Measurements from ENCODE around the gene RMDN3.

Gene RMDN3

DNA sequence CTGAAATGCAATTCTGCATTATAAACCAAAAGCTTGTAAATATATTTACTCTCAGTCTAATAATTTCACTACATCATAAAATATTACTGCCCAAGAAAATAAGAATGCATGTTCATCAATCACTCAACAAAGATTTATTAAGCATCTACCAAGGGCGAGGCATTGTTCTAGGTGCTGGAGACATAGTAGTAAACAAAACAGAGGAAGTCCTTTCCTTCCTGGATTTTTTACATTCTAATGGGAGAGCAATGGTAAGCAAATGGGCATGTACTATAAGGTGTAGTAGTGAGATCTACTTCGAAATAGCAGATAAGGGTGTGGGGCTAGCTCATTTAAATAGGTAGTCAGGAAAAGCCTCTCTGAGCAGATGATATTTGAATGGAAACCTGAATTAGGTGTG, 41.0 kb upstream of the RMDN3 start:
- no peak overlapping the region for H3K4me3 Mint-ChIP-seq
- no peaks in the 10 kb centered on the region for H3K27me3 Mint-ChIP-seq (ENCODE audit: low read depth, poor library complexity)
- H3K9me3 Mint-ChIP-seq: no peaks in the 10 kb centered on the region
- peaks cover 36% of the 10 kb centered on the region for H3K36me3 Mint-ChIP-seq (ENCODE audit: low read depth)
- TF ChIP-seq, protein P1, sequence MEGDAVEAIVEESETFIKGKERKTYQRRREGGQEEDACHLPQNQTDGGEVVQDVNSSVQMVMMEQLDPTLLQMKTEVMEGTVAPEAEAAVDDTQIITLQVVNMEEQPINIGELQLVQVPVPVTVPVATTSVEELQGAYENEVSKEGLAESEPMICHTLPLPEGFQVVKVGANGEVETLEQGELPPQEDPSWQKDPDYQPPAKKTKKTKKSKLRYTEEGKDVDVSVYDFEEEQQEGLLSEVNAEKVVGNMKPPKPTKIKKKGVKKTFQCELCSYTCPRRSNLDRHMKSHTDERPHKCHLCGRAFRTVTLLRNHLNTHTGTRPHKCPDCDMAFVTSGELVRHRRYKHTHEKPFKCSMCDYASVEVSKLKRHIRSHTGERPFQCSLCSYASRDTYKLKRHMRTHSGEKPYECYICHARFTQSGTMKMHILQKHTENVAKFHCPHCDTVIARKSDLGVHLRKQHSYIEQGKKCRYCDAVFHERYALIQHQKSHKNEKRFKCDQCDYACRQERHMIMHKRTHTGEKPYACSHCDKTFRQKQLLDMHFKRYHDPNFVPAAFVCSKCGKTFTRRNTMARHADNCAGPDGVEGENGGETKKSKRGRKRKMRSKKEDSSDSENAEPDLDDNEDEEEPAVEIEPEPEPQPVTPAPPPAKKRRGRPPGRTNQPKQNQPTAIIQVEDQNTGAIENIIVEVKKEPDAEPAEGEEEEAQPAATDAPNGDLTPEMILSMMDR (IDR thresholded peaks at IDR 0.05): no peak
- H3K4me1 Mint-ChIP-seq: peaks cover 21% of the 10 kb centered on the region
- DNase-seq: no peak
- H3K27ac Mint-ChIP-seq: no peak overlapping the region

GRCh38 chr15:40793216-40793989, 38.3 kb upstream of the RMDN3 start:
- H3K27ac Mint-ChIP-seq: no peak overlapping the region
- DNase-seq: no peak
- TF ChIP-seq, protein P1 (IDR thresholded peaks at IDR 0.05): no peak

DNA sequence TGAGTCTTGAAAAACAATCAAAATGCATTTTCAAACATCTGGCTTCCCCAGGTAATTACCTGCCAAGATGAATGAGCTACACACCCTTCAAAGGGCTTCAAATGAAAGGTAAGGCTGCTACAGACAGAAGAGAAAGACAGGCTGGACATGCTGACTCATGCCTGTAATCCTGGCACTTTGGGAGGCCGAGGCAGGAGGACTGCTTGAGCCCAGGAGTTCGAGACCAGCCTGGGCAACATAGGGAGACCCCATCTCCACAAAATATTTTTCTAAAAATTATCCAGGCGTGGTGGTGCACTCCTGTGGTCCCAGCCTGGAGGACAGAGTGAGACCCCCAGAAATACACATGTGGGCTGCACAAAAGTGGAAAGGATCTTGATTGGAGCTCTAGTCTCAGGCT, 37.3 kb upstream of the RMDN3 start:
- no peak for DNase-seq
- Mint-ChIP-seq H3K9me3 (no peaks in the 10 kb centered on the region), H3K27me3 (ENCODE audit: low read depth, poor library complexity) (peaks cover 3% of the 10 kb centered on the region), H3K4me1 (peaks cover 12% of the 10 kb centered on the region), H3K27ac (no peak overlapping the region), H3K4me3 (no peak overlapping the region), H3K36me3 (ENCODE audit: low read depth) (peaks cover 21% of the 10 kb centered on the region)
- TF ChIP-seq, protein P1 (IDR thresholded peaks at IDR 0.05): no peak

More at GRCh38 chr15:40793216-40793989, 38.3 kb upstream of the RMDN3 start:
- H3K9me3 Mint-ChIP-seq: no peaks in the 10 kb centered on the region
- H3K27me3 Mint-ChIP-seq (ENCODE audit: low read depth, poor library complexity): peaks cover 3% of the 10 kb centered on the region
- no peak overlapping the region for H3K4me3 Mint-ChIP-seq
- H3K36me3 Mint-ChIP-seq (ENCODE audit: low read depth): peaks cover 28% of the 10 kb centered on the region
- H3K4me1 Mint-ChIP-seq: peaks cover 16% of the 10 kb centered on the region

GRCh38 chr15:40790718-40791117, 35.7 kb upstream of the RMDN3 start:
- peaks cover 3% of the 10 kb centered on the region for H3K27me3 Mint-ChIP-seq (ENCODE audit: low read depth, poor library complexity)
- no peak for DNase-seq
- H3K4me3 Mint-ChIP-seq: no peak overlapping the region
- TF ChIP-seq, protein P1 (IDR thresholded peaks at IDR 0.05): no peak
- H3K4me1 Mint-ChIP-seq: peaks cover 12% of the 10 kb centered on the region
- H3K36me3 Mint-ChIP-seq (ENCODE audit: low read depth): peaks cover 21% of the 10 kb centered on the region
- H3K27ac Mint-ChIP-seq: no peak overlapping the region
- H3K9me3 Mint-ChIP-seq: no peaks in the 10 kb centered on the region

- peaks cover 12% of the 10 kb centered on the region for H3K4me1 Mint-ChIP-seq
- no peaks in the 10 kb centered on the region for H3K9me3 Mint-ChIP-seq
- TF ChIP-seq, protein P1 (IDR thresholded peaks at IDR 0.05): no peak
- peak overlapping the region; percentile 77 for H3K27ac Mint-ChIP-seq
- DNase-seq: no peak
- peaks cover 21% of the 10 kb centered on the region for H3K36me3 Mint-ChIP-seq (ENCODE audit: low read depth)
- peaks cover 3% of the 10 kb centered on the region for H3K27me3 Mint-ChIP-seq (ENCODE audit: low read depth, poor library complexity)
- no peak overlapping the region for H3K4me3 Mint-ChIP-seq
These were observed 34.9 kb upstream of the RMDN3 start for GRCh38 chr15:40789999-40790398.

GRCh38 chr15:40789119-40789518, 34.1 kb upstream of the RMDN3 start:
- H3K9me3 Mint-ChIP-seq: no peaks in the 10 kb centered on the region
- H3K4me3 Mint-ChIP-seq: no peak overlapping the region
- H3K27me3 Mint-ChIP-seq (ENCODE audit: low read depth, poor library complexity): peaks cover 3% of the 10 kb centered on the region
- H3K36me3 Mint-ChIP-seq (ENCODE audit: low read depth): peaks cover 21% of the 10 kb centered on the region
- TF ChIP-seq, protein P1 (IDR thresholded peaks at IDR 0.05): no peak
- peaks cover 12% of the 10 kb centered on the region for H3K4me1 Mint-ChIP-seq
- no peak for DNase-seq
- peak overlapping the region; percentile 81 for H3K27ac Mint-ChIP-seq
